Measurements from ENCODE around the gene IFNAR1. TPM values are rescaled to one million over a fixed set of nuclear protein-coding genes. Genes with fewer than 3 reads are reported as not detected.

IFNAR1 gene
- total RNA-seq, 1 donor from 2014 or later = 42.8 TPM

- Mint-ChIP-seq H3K4me3 (ENCODE audit: unreplicated experiment) (no peak overlapping the region), H3K36me3 (ENCODE audit: unreplicated experiment) (peaks cover 5% of the 10 kb centered on the region), H3K9me3 (ENCODE audit: unreplicated experiment) (peaks cover 9% of the 10 kb centered on the region), H3K27ac (ENCODE audit: unreplicated experiment) (no peak overlapping the region), H3K4me1 (ENCODE audit: unreplicated experiment) (peaks cover 22% of the 10 kb centered on the region), H3K27me3 (ENCODE audit: unreplicated experiment) (no peaks in the 10 kb centered on the region)
- TF ChIP-seq CTCF (IDR thresholded peaks at IDR 0.05) = no peak
- DNase-seq (ENCODE audit: extremely low spot score, unreplicated experiment) = no peak
Observed at GRCh38 chr21:33364830-33365229, 40.1 kb downstream of the IFNAR1 start.

GRCh38 chr21:33367309-33367973 lies 42.7 kb downstream of the IFNAR1 start:
- Mint-ChIP-seq H3K9me3 (ENCODE audit: unreplicated experiment) (peaks cover 9% of the 10 kb centered on the region), H3K4me1 (ENCODE audit: unreplicated experiment) (no peaks in the 10 kb centered on the region), H3K27me3 (ENCODE audit: unreplicated experiment) (no peaks in the 10 kb centered on the region), H3K4me3 (ENCODE audit: unreplicated experiment) (no peak overlapping the region), H3K27ac (ENCODE audit: unreplicated experiment) (no peak overlapping the region), H3K36me3 (ENCODE audit: unreplicated experiment) (peaks cover 5% of the 10 kb centered on the region)
- TF ChIP-seq CTCF (IDR thresholded peaks at IDR 0.05) = no peak
- DNase-seq (ENCODE audit: extremely low spot score, unreplicated experiment) = no peak

GRCh38 chr21:33368124-33368523 lies 43.4 kb downstream of the IFNAR1 start:
- TF ChIP-seq CTCF (IDR thresholded peaks at IDR 0.05) = no peak
- Mint-ChIP-seq H3K4me3 (ENCODE audit: unreplicated experiment) (no peak overlapping the region), H3K27me3 (ENCODE audit: unreplicated experiment) (no peaks in the 10 kb centered on the region), H3K36me3 (ENCODE audit: unreplicated experiment) (peaks cover 5% of the 10 kb centered on the region), H3K27ac (ENCODE audit: unreplicated experiment) (no peak overlapping the region), H3K4me1 (ENCODE audit: unreplicated experiment) (no peaks in the 10 kb centered on the region), H3K9me3 (ENCODE audit: unreplicated experiment) (peaks cover 9% of the 10 kb centered on the region)
- DNase-seq (ENCODE audit: extremely low spot score, unreplicated experiment) = no peak

- Mint-ChIP-seq H3K36me3 (ENCODE audit: unreplicated experiment) (peaks cover 5% of the 10 kb centered on the region), H3K27me3 (ENCODE audit: unreplicated experiment) (no peaks in the 10 kb centered on the region), H3K27ac (ENCODE audit: unreplicated experiment) (no peak overlapping the region), H3K4me1 (ENCODE audit: unreplicated experiment) (peaks cover under 1% of the 10 kb centered on the region), H3K4me3 (ENCODE audit: unreplicated experiment) (no peak overlapping the region), H3K9me3 (ENCODE audit: unreplicated experiment) (peaks cover 9% of the 10 kb centered on the region)
- no peak for DNase-seq (ENCODE audit: extremely low spot score, unreplicated experiment)
- no peak for TF ChIP-seq CTCF (IDR thresholded peaks at IDR 0.05)
Observed at GRCh38 chr21:33368576-33368975, 43.8 kb downstream of the IFNAR1 start.

- no peaks in the 10 kb centered on the region for H3K27me3 Mint-ChIP-seq (ENCODE audit: unreplicated experiment)
- no peak overlapping the region for H3K4me3 Mint-ChIP-seq (ENCODE audit: unreplicated experiment)
- peaks cover 11% of the 10 kb centered on the region for H3K4me1 Mint-ChIP-seq (ENCODE audit: unreplicated experiment)
- H3K27ac Mint-ChIP-seq (ENCODE audit: unreplicated experiment) = no peak overlapping the region
- H3K9me3 Mint-ChIP-seq (ENCODE audit: unreplicated experiment) = peaks cover 9% of the 10 kb centered on the region
- no peak for TF ChIP-seq CTCF (IDR thresholded peaks at IDR 0.05)
- H3K36me3 Mint-ChIP-seq (ENCODE audit: unreplicated experiment) = peaks cover 5% of the 10 kb centered on the region
- DNase-seq (ENCODE audit: extremely low spot score, unreplicated experiment) = no peak
Observed at GRCh38 chr21:33369586-33369985, 44.8 kb downstream of the IFNAR1 start.
